ENCODE data around the gene CDK7.

Gene CDK7

DNA sequence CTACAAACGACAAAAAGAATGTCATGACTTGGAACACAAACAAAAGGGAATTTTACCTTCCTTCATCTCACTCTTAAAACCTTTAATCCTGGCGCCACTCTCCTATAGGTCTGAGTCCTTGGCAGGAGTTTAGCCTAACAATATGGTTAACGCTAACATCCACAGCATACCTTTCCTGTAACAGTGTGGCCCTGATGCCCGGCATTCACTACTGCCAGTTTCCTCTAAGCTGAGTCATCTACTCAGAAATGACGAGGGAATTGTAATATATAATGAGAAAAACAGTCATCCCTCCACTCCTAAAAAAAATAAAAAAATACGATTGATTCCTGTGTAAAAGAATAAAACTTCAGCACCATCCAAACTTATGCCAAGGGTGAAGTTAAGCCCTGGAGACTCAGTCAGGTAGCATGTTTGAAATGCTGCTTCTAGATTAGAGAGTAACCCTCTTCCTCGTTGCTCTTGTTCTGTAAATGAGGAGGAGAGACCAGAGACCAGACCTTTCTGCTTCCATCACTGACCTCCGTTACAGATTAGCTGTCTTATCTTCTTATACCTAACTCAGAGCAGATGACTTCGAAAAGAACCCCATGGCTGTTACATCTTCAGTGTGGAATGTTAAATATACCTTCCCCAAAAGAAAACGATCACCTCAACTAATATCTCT is 60.5 kb downstream of the CDK7 start:
- DNase-seq: no peak

DNA sequence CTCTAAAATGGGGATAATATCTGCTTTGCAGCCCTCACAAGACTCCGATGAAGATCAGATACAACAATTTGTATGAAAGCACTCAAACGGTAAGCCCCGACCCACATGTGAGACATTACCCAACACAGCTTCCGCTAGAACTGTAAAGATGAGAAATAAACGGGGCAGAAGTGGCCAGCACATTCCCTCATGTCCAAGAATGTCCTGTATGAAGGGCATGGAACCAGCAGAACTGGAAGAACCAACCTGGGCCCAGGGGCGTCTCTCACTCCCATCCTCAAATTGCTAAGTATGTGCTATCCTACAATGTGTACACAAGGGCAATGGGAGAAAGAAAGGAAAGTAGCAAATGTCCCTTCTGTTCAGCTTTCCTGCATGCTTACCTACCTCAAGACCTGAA is 64.9 kb downstream of the CDK7 start:
- DNase-seq: no peak

DNA sequence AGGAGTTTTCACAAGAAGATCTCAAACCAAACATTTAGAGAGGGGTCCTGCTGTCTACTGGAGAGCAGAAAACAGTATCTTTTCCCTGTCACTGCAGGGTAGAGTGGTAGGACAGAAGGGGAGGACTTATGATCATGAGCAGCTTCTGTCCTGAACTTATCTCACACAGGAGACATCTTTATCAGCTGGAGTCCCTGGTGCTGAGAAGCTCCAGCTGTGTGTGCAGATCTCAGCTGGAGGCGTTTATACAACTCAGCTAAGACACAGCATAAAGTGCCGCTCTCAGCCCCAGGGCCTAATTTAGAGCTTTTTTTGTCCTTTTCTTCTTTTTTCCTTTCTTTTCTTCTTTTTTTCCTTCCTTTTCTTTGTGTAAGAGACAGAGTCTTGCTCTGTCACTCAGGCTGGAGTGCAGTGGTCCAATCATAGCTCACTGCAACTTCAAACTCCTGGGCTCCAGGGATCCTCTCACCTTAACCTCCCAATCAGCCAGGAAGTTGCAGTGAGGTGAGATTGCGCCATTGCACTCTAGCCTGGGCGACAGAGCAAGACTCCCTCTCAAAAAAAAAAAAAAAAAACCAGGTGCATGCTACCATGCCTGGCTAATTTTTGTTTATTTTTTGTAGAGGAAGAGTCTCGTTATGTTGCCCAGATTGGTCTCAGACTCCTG is 66.0 kb downstream of the CDK7 start:
- DNase-seq: no peak

DNA sequence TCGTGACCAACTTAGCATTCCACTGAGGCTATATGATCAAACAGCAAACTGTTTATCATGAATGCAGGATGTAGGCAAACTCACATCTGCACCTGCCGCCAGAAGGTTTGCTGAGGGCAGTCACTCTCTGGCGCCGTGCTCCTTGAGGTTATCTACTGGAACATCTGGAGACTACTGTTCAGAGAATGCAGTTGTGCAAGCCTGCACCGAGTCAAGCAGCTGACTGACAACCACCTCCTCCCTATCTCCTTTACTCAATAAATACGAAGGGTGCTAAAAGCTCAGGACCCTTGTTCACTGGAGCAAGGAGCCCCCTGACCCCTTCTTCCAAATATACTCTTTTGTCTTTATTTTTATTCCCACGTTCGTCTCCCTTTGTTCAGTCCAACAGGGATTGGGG is 70.8 kb downstream of the CDK7 start:
- DNase-seq: no peak

DNA sequence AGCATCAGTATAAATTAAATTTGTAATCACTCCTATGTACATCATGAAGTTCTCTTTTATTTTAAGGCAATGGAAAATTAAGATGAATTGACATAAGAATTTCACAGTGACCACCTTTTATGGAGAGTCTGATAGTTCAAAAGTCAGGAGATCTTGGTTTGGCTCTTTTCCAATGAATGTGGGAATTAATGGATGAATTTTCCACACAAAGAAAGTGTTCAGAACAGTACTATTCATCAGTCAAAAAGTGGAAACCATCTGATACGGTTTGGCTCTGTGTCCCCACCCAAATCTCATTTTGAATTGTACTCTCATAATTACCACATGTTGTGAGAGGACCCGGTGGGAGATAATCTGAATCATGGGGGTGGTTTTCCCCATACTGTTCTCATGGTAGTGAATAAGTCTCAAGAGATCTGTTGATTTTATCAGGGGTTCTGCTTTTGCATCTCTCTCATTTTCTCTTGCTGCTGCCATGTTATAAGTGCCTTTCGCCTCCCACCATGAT is 73.4 kb downstream of the CDK7 start:
- DNase-seq: no peak

DNA sequence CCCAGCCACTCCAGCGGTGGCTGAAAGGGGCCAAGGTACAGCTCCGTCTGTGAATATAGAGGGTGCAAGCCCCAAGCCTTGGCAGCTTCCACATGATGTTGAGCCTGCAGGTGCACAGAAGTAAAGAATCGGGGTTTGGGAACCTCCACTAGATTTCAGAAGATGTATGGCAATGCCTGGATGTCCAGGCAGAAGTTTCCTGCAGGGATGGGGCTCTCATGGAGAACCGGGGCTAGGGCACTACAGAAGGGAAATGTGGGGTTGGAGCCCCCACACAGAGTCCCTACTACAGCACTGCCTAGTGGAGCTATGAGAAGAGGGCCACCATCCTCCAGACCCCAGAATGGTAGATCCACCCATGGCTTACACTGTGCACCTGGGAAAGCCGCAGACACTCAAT is 74.7 kb downstream of the CDK7 start:
- no peak for DNase-seq

DNA sequence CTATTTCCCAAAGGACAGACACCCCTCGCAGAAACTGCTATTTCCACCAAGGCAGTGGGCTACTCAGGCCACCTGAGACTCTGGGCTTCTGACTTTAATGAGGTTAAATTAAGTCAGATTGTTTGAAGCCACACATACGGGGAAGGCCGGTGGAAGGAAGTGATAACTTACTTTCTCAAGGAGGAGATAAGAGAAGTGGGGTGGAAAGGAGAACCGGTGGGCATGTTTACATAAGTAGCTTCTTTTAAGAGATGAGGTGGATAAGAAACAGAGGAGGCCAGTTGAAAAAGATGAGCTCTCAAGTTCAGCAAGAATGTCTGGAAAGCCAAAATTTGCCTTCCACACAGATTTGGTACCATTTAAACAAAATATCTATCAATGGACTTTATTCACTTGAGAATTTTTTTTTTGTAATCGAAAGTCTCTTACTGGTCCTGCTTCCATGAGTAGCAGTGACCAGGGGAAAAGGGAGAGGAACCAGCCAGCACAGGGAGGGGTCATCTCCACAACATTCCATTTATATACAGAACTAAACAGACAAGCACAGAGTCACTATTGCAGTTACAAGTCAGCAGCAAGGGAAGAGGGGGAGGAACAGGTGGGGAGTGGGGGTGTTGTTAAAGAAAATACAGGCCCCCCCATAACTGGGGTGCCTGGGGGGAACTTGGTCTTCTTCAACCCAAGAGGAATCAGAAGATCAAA is 77.9 kb downstream of the CDK7 start:
- no peak for DNase-seq

DNA sequence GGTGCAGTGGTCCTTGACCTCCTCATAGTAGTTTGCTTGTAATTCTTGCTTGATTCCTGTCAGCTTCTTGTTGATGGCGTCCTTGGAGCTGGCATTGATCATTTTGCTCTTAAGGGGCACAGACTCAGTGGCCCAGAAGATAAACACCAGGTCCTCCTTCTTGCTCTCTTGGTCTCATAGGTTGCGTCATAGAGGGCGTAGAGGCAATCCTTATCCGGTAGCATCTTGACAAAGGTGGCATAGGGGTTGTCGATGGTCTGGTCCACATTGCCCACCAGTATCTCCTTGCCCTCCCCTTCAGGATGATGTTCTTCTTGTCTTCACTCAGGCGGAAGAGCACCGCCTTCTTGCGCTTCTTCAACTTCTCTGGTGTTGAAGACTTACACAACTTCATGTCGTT is 78.7 kb downstream of the CDK7 start:
- DNase-seq: no peak

DNA sequence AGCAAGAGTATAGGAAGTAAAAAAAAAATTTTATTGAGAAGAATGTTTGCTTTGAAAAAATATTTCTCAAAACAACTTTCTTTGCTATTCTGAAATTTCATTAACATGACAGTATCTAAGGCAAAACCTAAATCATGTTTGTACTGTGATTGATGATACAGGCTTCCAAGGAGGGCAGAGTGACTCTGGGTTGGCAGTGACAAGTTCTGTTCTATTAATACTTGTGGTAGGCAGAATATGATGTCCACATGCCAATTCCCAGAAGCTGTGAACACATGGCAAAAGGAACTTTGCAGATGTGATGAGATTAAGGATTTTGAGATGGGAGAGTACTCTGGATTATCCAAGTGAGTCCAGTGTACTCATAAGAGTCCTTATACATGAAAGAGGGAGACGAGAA is 81.3 kb downstream of the CDK7 start:
- DNase-seq: no peak

DNA sequence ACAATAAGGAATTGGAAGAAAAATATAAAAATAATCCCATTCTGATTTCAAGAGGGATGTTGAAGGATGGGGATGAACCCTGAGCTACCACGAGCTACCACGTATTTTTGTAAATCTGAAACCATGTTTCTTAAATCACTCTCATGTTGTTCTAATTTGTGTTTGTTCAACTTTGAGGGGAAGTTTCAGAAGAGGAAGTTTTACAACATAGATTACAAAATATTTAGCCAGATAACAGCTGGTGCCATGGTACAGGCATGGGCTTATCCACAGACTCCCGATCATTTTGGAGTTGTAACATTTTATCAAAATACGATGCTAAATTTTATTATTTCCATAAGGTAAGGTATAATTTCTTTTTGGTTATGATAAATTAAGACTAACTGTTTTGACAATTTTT is 82.7 kb downstream of the CDK7 start:
- no peak for DNase-seq

DNA sequence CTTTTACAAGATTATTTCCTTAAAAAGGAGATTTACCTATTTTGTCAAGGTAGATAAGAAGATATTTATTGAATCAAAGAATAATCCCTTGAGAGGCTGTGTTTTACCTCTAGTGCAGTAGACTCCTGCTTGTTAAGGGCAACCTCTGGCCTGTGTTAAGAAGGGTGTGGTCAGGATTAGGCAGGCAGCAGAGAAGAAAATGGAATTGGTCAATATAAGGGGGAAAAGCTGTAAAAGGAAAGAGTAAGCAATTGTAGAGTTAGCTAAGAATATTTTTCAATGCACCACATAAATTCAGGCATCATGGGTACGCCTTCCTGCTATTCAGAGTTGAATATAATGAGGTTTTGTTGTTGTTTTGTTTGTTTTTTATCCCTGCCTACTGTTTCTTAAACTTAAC is 91.7 kb downstream of the CDK7 start:
- no peak for DNase-seq

Measured in 8988T (cell line).